Measurements from ENCODE around the gene ELMO1. TPM values are rescaled to one million over a fixed set of nuclear protein-coding genes. Genes with fewer than 3 reads are reported as not detected.

ELMO1 gene
- total RNA-seq, 1 experiment from 2014 or later: not detected

GRCh38 chr7:37247861-37248260, 200.8 kb downstream of the ELMO1 start:
- BruUV-seq (replicated peaks): no TSS peak
- Histone ChIP-seq H3K27me3 (replicated peaks; ENCODE audit: insufficient read depth, low read depth, low read length, poor library complexity) (no peaks in the 10 kb centered on the region), H3K9me3 (ENCODE audit: low read depth, low read length, poor library complexity, severe bottlenecking) (no peaks in the 10 kb centered on the region), H3K27ac (ENCODE audit: low read depth, low read length, poor library complexity, severe bottlenecking) (no peak overlapping the region), H3K36me3 (ENCODE audit: insufficient read depth, low read length, poor library complexity, severe bottlenecking) (no peaks in the 10 kb centered on the region), H3K4me3 (ENCODE audit: low read depth, low read length, poor library complexity, severe bottlenecking) (no peak overlapping the region), H3K4me1 (ENCODE audit: insufficient read depth, low read length, poor library complexity, severe bottlenecking) (no peaks in the 10 kb centered on the region)
- POLR2A ChIA-PET (ENCODE audit: low non-redundant PET): no interaction called here
- no peak for DNase-seq (ENCODE audit: low spot score)
- CTCF ChIA-PET: no interaction called here
- TF ChIP-seq EZH2 (IDR thresholded peaks at IDR 0.05; ENCODE audit: borderline replicate concordance, low read depth, low read length, poor library complexity, severe bottlenecking) (no peak), CTCF (conservative IDR thresholded peaks at IDR 0.05; ENCODE audit: low read depth, low read length) (no peak)
- intact Hi-C loops (cut with micrococcal nuclease; ENCODE audit: unreplicated experiment): no loop called here

GRCh38 chr7:37245590-37245989, 203.1 kb downstream of the ELMO1 start:
- Histone ChIP-seq H3K4me1 (ENCODE audit: insufficient read depth, low read length, poor library complexity, severe bottlenecking) (no peaks in the 10 kb centered on the region), H3K9me3 (ENCODE audit: low read depth, low read length, poor library complexity, severe bottlenecking) (no peaks in the 10 kb centered on the region), H3K4me3 (ENCODE audit: low read depth, low read length, poor library complexity, severe bottlenecking) (no peak overlapping the region), H3K36me3 (ENCODE audit: insufficient read depth, low read length, poor library complexity, severe bottlenecking) (no peaks in the 10 kb centered on the region), H3K27me3 (replicated peaks; ENCODE audit: insufficient read depth, low read depth, low read length, poor library complexity) (peaks cover 4% of the 10 kb centered on the region), H3K27ac (ENCODE audit: low read depth, low read length, poor library complexity, severe bottlenecking) (no peak overlapping the region)
- TF ChIP-seq CTCF (conservative IDR thresholded peaks at IDR 0.05; ENCODE audit: low read depth, low read length) (no peak), EZH2 (IDR thresholded peaks at IDR 0.05; ENCODE audit: borderline replicate concordance, low read depth, low read length, poor library complexity, severe bottlenecking) (no peak)
- intact Hi-C loops (cut with micrococcal nuclease; ENCODE audit: unreplicated experiment): no loop called here
- BruUV-seq (replicated peaks): no TSS peak
- ChIA-PET POLR2A (ENCODE audit: low non-redundant PET) (no interaction called here), CTCF (no interaction called here)
- DNase-seq (ENCODE audit: low spot score): no peak

- intact Hi-C loops (cut with micrococcal nuclease; ENCODE audit: unreplicated experiment): no loop called here
- TF ChIP-seq EZH2 (IDR thresholded peaks at IDR 0.05; ENCODE audit: borderline replicate concordance, low read depth, low read length, poor library complexity, severe bottlenecking) (no peak), CTCF (conservative IDR thresholded peaks at IDR 0.05; ENCODE audit: low read depth, low read length) (no peak)
- DNase-seq (ENCODE audit: low spot score): no peak
- H3K9me3 ChIP-seq (ENCODE audit: low read depth, low read length, poor library complexity, severe bottlenecking): no peaks in the 10 kb centered on the region
- no peaks in the 10 kb centered on the region for H3K36me3 ChIP-seq (ENCODE audit: insufficient read depth, low read length, poor library complexity, severe bottlenecking)
- CTCF ChIA-PET: no interaction called here
- POLR2A ChIA-PET (ENCODE audit: low non-redundant PET): no interaction called here
- no peaks in the 10 kb centered on the region for H3K4me1 ChIP-seq (ENCODE audit: insufficient read depth, low read length, poor library complexity, severe bottlenecking)
- no peak overlapping the region for H3K4me3 ChIP-seq (ENCODE audit: low read depth, low read length, poor library complexity, severe bottlenecking)
- no peak overlapping the region for H3K27ac ChIP-seq (ENCODE audit: low read depth, low read length, poor library complexity, severe bottlenecking)
- peaks cover 65% of the 10 kb centered on the region for H3K27me3 ChIP-seq (replicated peaks; ENCODE audit: insufficient read depth, low read depth, low read length, poor library complexity)
- BruUV-seq (replicated peaks): no TSS peak
These were observed 211.8 kb downstream of the ELMO1 start for GRCh38 chr7:37236906-37237305.

Measured in A673 (cell line).